ENCODE results near the gene RARG.
"Not testable (repeated sequence)": the region's sequence is repeated elsewhere in the genome, so short reads cannot be mapped to it uniquely, and the experiment has no call there.

Gene RARG

GRCh38 chr12:53187145-53187899, 44.7 kb downstream of the RARG start:
- no peak for DNase-seq

GRCh38 chr12:53186745-53187144, 45.3 kb downstream of the RARG start:
- DNase-seq, result no peak

- no peak for DNase-seq
Measured at GRCh38 chr12:53185582-53186153, 46.3 kb downstream of the RARG start.

GRCh38 chr12:53184828-53185227, 47.2 kb downstream of the RARG start:
- DNase-seq, result no peak

- no peak for DNase-seq
Measured at GRCh38 chr12:53182903-53183302, 49.1 kb downstream of the RARG start.

DNA sequence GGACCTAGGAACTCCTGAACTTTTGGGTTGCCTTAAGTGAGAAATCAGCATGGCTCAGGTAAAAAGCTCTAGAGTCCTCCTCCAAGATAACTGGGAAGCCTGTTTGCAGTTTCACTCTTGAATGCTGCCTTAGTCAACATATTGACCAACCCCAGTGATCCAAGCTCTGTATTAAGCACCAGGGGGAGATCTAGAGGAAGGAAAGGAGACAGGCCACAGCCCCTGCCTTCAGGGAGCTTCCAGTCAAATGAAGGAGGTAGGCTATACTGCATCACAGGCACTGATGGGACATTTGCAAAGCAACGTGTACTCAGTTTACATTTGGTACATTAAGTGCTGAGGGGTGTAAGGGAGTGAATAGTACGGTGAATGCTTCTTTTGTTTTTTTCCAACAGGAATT, 50.1 kb downstream of the RARG start:
- DNase-seq, result no peak

DNA sequence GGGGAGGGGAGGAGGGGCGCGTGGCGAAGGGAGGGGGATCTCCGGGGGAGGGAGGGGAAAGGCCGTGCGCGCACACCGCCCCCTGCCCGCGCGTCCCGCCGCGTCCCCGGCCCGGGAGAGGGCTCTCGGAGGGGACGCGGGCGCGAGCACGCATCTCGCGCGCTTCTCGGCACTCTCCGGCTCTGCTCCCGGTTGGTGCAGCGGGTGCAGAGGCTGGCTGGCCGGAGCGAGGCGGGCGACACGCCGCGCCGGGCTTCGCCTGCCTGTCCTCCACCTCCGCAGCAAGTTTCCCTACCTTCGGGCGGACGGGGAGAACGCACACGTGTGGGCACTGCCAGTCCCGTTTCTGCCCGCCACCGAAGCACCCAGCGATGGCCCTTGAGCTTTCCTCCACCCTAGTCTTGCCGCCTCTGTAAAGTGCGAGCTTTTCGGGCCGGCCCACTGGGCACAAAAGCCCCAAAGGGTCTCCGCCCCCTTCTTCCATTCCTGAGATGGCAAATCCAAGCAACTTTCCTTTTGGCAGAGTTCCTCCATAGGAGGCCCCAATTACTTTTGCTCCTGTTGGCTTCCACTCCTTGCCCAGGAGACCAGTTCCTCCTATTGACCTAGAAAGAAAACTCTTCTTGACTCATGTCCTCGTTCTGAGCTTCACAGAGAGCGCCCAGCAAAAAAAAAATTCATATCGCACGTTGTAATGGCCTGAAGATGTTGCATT, 50.9 kb downstream of the RARG start:
- peak; percentile 41 for DNase-seq

DNA sequence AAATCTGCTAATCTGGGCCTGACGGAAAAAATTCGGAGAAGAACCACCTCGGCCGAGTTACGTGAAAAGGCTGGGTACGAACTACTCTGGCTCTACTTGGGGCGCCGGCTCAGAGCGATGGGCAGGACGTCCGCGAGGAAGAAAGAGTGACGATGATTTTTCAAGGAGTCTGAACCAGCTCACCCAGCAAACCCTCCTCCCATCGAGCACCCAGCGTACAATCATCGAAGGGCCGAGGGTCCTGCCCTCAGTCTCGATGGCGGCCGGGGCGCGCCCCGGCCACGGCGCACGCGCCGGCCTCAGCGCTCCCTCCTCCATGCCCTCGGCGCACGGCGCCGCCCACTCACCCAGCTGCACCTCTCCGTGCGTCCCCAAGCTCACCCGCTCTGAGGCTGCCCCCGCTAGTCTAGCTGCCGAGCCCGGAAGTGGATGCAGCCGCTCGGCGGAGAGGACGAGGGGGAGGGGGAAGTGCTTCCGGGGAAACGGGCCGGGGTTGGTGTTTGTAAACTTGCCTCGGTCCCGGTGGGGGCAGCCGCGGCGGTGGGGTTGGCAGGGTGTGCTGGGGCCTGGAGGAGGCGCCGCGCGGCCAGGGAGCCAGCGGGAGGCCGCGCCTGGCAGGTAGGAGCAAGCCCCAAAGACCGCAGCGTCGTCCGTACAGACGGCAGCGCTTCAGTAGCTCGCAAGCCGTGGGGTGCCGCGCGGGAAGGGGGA, 51.6 kb downstream of the RARG start, which contains the start of the genes CSAD and ZNF740:
Gene CSAD (minus strand): TSS at position 706 of the 711 bp plus-strand sequence. CDS start 7,455 bp downstream, outside the sequence.
Gene ZNF740 (plus strand): TSS at position 503 of the 711 bp plus-strand sequence. CDS start 1,262 bp downstream, outside the sequence.
- peak; percentile 86 for DNase-seq

DNA sequence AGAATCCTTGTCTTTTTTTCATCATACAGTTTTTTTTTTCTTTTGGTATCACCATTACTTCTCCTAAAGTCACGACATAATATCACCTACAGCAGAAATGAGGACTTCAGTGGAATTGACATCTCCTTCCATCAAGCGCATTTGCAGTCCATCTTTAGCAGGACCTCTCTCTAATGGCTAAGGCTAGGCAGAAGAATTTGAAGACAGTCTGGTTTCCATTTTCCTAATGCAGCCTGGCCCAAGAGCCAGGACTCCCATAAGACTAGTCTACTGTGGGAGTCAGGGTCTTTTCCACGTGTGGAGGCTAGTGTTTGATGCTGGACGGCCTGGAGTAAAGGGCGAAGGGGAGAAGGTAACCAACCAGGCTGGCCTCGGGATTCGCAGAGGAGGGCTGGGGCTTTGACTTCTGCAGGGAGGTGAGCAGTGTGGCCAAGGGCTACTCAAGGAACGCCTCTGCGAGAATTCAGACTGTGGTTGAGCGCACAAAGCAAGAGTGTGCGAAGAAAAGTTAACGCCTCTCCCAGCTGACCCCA, 52.3 kb downstream of the RARG start:
- no peak for DNase-seq

- not testable (repeated sequence) for DNase-seq
Measured at GRCh38 chr12:53178803-53179202, 53.2 kb downstream of the RARG start.

- DNase-seq, result not testable (repeated sequence)
Measured at GRCh38 chr12:53177447-53177846, 54.6 kb downstream of the RARG start.

- no peak for DNase-seq
Measured at GRCh38 chr12:53176750-53177149, 55.3 kb downstream of the RARG start.

DNA sequence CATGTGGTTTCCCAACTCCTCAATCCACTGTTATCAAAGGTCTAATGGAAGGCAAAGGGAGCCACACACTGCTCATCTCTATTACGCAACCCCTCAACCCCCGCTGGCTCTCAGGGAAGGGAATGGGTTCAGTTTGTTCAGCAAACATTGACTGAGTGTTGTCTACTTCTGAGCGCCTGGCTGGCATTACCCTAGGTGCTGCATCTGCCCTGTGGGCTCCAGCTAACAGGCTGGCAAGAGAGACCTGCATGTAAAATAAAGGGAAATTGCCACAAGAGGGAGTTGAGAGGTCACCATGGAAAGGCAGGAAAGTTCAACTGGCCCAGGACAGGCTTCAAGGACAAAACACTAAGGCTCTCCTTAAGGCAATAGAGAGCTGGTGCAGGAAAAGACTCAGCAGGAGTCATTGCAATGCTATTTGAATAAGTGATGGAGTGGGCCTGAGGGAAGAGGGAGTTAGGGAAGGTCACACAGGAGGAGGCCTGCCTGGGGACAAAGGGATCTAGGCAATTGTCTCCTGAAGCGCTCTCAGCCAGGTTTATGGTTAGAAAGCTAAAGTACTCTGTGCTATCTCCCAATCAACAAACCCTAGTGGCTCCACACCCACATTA, 57.0 kb downstream of the RARG start:
- DNase-seq, result no peak

- no peak for DNase-seq
Measured at GRCh38 chr12:53173085-53173715, 58.8 kb downstream of the RARG start.

GRCh38 chr12:53172352-53172751, 59.7 kb downstream of the RARG start:
- no peak for DNase-seq

DNA sequence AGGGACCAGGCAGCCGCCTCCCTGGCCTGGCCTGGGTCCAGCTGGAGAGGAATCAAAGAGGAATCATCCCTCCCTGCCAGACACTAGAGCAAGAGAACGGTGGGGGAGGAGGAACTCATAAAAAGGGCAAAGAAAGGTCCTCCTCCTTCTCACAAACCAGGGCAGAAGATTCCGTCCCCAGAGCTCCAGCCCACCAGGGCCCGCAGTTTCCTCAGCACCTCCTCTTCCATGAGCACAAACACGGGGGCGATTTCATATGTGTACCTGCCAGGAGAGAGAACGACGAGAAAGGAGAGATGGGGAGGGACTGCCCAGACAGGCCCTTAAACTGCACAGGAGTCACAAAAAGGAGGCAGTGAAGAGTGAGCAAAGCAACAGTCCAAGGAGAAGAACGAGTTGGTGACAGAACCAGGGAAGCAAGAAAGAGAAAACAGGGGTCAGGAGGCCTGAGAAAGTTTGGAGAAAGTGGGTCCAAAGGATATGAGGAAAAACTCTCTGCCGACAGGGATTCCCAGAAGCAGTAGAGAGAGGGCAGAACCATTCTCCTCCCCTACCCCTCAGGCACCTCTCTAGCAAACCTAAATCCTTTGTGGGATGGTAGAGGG, 60.2 kb downstream of the RARG start:
- no peak for DNase-seq

DNA sequence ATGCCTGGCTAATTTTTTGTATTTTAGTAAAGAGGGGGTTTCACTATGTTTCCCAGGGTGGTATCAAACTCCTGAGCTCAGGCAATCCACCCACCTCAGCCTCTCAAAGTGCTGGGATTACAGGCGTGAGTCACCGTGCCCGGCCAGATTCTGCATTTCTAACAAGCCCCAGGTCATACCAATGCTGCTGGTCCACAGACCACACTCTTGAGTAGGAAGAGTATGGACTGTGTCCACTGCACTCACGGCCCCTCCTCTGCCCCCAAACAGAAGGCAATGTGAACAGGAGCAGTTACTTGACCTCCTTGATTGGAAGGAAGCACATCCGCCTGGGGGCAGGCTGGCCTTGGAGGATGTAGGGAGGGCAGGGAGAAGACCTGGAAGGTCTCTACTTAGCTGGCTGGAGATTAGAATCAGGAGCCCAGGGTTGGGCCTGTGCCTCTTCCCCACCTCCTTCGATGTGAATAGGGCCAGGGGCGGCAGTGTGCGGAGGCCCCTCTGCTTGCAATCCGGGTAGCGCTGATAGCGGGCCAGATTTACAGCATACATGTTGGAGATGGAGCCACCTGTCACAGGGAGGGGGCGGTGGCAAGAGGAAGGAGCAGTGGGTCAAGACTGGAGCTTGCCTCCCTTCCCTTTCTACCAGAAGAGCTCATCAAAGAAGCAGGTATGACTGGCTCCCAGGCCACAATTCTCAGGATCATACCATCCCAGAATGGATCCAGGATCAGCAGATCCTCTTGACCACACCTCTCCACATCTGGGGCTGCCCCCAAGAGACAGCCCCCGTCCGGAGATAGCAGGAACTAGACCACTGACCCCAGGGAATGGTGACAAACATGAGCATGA, 60.9 kb downstream of the RARG start:
- no peak for DNase-seq

GRCh38 chr12:53170215-53170614, 61.8 kb downstream of the RARG start:
- DNase-seq, result no peak

DNA sequence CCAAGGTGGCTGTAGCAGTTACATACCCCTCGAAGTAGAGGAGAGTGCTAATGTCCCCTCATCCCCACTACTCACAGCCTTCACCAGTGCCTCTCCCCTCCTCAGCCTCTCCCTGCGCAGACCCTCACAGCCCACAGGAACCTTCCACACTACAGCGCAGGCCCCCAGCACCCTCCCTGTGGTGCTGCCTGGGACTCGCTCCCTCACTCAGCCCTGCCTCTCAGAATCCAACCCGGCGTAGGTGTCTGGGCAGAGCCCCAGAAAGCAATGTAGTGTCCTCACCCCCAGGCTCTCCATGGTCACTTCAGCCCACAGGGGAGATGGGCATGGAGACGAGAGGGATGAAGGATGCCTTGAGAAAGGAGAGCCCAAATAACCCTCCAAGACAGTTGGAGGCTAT, 62.4 kb downstream of the RARG start:
- no peak for DNase-seq

- DNase-seq, result no peak
Measured at GRCh38 chr12:53166837-53167236, 65.2 kb downstream of the RARG start.

GRCh38 chr12:53163008-53163407, 69.0 kb downstream of the RARG start:
- not testable (repeated sequence) for DNase-seq
